NCI-H2107 treated with DMSO at 0.1 percent for 48 hours (cell line): ENCODE data around the gene RRAGB.
"Not testable (repeated sequence)": the region's sequence is repeated elsewhere in the genome, so short reads cannot be mapped to it uniquely, and the experiment has no call there.

Experiments used
- DNase-seq: peaks from one replicate; lab custom pipeline; 2025; ENCODE audit not compliant: unreplicated experiment; lab: John Stamatoyannopoulos, UW

Gene RRAGB

GRCh38 chrX:55717521-55718497 lies at the start of gene RRAGB:
Gene RRAGB, plus strand, starts transcription at chrX:55717749. Its CDS starts 579 bp downstream, at chrX:55718328.
- DNase-seq: peak; percentile 97

GRCh38 chrX:55668084-55668483 lies 49.5 kb upstream of the RRAGB start:
- DNase-seq: no peak

- DNase-seq: not testable (repeated sequence)
These were observed 29.0 kb upstream of the RRAGB start for GRCh38 chrX:55688579-55688978.

GRCh38 chrX:55695227-55696018 lies 22.1 kb upstream of the RRAGB start:
- no peak for DNase-seq

- DNase-seq: no peak
These were observed 20.2 kb upstream of the RRAGB start for GRCh38 chrX:55697381-55697780.

GRCh38 chrX:55702671-55703070 lies 14.9 kb upstream of the RRAGB start:
- DNase-seq: no peak

- DNase-seq: not testable (repeated sequence)
These were observed 14.1 kb upstream of the RRAGB start for GRCh38 chrX:55703436-55703835.

- DNase-seq: not testable (repeated sequence)
These were observed 12.5 kb upstream of the RRAGB start for GRCh38 chrX:55705066-55705465.

GRCh38 chrX:55709735-55710134 lies 7.8 kb upstream of the RRAGB start:
- no peak for DNase-seq

- DNase-seq: no peak
These were observed 6.8 kb upstream of the RRAGB start for GRCh38 chrX:55710701-55711100.

- DNase-seq: no peak
These were observed 3.9 kb upstream of the RRAGB start for GRCh38 chrX:55713631-55714030.

GRCh38 chrX:55714161-55714560 lies 3.4 kb upstream of the RRAGB start:
- no peak for DNase-seq

- DNase-seq: no peak
These were observed 1.7 kb upstream of the RRAGB start for GRCh38 chrX:55715847-55716246.

GRCh38 chrX:55716937-55717336 lies 612 bp upstream of the RRAGB start:
- DNase-seq: no peak

GRCh38 chrX:55731826-55732225 lies 14.3 kb downstream of the RRAGB start:
- no peak for DNase-seq

- no peak for DNase-seq
These were observed 21.4 kb downstream of the RRAGB start for GRCh38 chrX:55738969-55739368.

- DNase-seq: no peak
These were observed 25.1 kb downstream of the RRAGB start for GRCh38 chrX:55742649-55743048.

- not testable (repeated sequence) for DNase-seq
These were observed 30.9 kb downstream of the RRAGB start for GRCh38 chrX:55748463-55748862.

GRCh38 chrX:55750256-55750655 lies 32.7 kb downstream of the RRAGB start:
- DNase-seq: no peak

- no peak for DNase-seq
These were observed 37.3 kb downstream of the RRAGB start for GRCh38 chrX:55754861-55755294.

- DNase-seq: no peak
These were observed 40.5 kb downstream of the RRAGB start for GRCh38 chrX:55758033-55758432.

GRCh38 chrX:55759478-55759877 lies 41.9 kb downstream of the RRAGB start:
- no peak for DNase-seq
